Umbilical cord (tissue), 2 donors: Measurements from ENCODE around the gene RRP36. TPM values are rescaled to one million over a fixed set of nuclear protein-coding genes. Genes with fewer than 3 reads are reported as not detected.
"Not testable (repeated sequence)": the region's sequence is repeated elsewhere in the genome, so short reads cannot be mapped to it uniquely, and the experiment has no call there.

Experiments used
- DNase-seq: peaks from one replicate; pipeline ENCODE4 v3.0.0-alpha.2; 2015; ENCODE audit warnings: low spot score
- total RNA-seq: library from RNA; depleted of rRNA; stranded (reverse); fragments of >200 nt; gene quantifications from one replicate; pipeline ENCODE4 v1.2.3, GENCODE V29; 2014; ENCODE audit warnings: low replicate concordance; ENCODE audit not compliant: insufficient read depth

Gene RRP36
- total RNA-seq, 1 donor from 2014 or later: 26.2 TPM

- DNase-seq: no peak
Measured at GRCh38 chr6:43037706-43038105, 16.3 kb downstream of the RRP36 start.

DNA sequence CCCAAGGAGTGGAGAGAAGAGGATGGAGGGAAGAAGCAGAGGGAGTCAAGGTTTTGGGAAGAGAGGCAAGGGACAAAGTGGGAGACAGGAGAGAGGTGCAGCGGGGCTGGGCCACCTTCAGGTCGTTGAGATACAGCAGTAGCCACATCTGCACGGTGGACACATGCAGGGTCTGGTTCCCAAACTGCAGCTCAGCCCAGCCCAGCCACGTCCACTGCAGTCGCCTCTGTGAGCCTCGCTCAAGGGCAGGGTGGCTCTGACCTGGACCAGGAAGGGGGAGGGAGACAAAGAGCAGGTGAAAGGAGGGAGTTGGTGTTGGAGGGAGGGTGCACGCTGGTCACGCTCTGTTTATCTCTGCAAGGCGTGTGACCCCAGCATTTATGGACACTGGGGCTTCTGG, 17.3 kb downstream of the RRP36 start:
- no peak for DNase-seq

- DNase-seq: no peak
Measured at GRCh38 chr6:43040542-43041257, 19.3 kb downstream of the RRP36 start.

DNA sequence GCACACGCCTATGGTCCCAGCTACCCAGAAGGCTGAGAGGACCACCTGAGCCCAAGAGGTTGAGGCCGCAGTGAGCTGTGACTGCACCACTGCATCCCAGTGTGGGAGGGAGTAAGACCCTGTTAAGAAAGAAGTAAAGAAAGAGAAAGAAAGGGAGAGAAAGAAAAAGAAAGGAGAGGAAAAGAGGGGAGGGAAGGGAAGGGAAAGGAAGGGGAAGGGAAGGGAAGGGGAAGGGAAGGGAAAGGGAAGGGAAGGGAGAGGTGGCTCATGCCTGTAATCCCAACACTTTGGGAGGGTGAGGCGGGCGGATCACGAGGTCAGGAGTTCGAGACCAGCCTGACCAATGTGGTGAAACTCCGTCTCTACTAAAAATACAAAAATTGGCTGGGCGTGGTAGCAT, 20.1 kb downstream of the RRP36 start:
- DNase-seq: not testable (repeated sequence)

DNA sequence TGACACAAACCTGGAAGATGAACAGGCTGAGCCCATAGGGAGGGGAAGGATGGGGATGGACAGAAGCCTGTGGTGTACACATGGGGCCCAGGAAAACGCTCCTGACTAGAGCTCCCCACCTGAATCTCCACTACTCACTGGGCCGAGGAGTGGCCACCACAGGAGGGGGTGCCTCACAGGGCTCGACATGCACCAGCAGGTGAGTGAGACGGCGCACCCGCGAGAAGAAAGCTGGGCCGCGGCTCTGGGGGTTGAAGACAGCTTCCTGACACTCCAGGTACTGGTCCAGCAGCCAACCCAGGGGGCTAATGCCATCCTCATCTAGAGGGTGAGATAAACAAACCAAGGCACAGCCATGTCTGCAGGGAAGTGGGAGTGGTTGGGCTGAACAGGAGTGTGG, 21.9 kb downstream of the RRP36 start:
- no peak for DNase-seq

GRCh38 chr6:43045371-43045930, 24.0 kb downstream of the RRP36 start:
- DNase-seq: no peak

DNA sequence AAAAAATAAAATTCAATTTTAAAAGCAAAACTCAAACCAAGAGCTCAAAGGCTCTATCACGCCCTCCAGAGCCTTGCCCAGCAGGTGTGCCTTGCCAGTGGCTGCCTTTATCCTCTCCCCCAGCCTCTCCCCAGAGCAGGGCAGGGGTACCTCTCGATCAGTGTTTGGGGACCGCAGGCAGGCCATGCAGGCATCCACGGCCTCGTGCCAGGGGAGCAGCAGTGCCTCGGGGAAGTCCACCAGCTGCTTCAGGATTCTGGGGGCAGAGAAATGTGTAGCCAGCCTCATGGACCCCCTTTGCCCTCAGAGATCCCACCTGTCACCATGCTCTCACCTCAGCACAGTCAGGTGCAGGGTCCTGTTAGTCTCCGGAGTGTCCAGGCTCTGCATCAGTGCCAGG, 26.6 kb downstream of the RRP36 start:
- no peak for DNase-seq

- DNase-seq: no peak
Measured at GRCh38 chr6:43050981-43051380, 29.6 kb downstream of the RRP36 start.

DNA sequence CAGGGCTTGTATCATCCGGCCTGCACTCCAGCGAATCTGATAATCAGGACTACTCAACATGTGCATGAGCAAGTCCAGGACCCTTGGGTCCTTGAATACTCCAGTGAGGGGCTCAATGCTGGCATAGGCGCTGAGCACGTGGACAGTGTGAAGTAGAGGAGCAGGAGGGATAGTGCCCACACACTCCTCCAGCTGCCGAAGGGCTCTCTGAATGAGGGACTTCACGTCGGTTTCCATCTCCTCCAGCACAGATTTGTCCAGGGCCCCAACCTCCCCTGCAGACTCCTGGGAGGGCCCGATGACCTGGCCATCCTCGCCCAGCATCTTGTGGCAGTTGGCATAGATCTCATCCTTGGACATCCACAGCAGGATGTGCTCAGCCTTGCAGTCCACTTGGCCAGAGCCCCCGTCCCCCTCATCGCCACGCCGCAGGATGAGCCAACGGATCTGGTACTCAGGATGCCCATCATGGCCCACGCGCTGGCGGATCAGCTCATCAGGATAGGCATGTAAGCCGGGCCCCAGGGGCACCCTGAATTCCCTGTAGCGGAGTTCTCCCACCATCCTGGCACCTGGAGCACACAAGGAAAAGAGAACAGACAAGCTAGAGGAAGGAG, 30.9 kb downstream of the RRP36 start:
- peak; percentile 37 for DNase-seq

DNA sequence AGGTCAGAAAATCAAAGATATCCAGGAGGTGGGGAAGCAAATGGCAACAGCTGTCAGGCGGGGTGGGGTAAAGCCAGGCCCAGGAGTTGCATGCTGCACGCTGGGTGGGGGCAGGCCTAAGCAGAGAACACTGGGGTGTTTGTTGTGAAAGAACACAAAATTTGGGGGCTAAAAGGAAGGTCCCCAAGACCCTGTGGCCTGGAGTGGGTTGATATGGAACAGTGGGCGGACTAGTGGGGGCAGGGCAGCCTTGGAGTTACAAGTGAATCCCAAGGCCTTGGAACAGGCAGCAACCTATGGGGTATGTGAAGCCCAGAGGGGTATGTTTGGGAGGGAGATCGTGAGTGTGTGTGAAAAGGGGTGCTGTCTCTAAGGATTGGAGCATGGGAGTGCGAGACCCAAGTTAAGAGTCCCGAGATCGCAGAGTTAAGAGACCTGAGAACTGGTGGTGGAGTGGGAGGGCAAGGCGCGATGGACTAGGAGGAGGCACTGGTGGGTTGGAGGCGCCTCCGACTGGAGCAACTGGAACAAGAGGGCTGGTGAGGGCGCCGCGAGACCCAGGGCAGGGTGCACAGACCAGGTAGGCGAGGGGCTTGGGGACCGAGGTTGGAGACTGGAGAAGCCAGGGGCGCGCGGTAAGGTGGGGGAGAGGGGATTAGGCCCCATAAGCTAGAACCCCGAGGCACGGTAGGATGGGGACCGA, 31.6 kb downstream of the RRP36 start:
- peak; percentile 57 for DNase-seq

GRCh38 chr6:43053545-43054205, 32.3 kb downstream of the RRP36 start, which contains the start of gene CUL7:
TSS of gene CUL7 (minus strand) at chr6:43053851. CDS start at chr6:43052788, 1,063 bp downstream.
- DNase-seq: peak; percentile 99

DNA sequence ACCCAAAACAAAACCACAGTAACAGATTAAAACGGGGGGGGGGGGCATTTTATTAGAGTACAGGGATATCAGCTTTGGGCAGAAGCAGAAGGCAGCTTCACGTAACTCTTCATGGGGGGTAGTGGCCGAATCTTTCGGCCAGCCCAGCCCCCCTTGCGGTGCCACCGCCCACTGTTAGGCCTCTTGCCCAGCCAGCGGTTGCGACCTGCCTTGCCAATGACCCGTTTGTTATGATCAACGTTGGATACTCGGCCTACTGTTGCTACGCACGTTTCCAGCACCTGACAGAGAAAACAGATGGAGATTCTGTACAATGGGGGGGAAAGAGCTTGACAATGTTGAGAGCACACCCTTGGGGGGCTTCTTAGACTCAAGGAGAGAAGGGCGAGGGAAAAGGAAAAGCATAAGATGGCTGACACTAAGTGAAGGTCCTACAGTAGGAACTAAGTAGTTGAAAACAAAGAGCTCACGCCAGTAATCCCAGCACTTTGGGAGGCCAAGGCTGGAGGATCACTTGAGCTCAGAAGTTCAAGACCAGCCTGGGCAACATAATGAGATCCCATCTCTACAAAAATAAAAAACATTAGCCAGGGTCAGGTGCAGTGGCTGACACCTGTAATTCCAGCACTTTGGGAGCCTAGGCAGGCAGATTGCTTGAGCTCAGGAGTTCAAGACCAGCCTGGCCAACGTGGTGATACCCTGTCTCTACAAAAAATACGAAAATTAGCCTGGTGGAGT, 33.0 kb downstream of the RRP36 start:
- no peak for DNase-seq

- no peak for DNase-seq
Measured at GRCh38 chr6:43055966-43056365, 34.5 kb downstream of the RRP36 start.

DNA sequence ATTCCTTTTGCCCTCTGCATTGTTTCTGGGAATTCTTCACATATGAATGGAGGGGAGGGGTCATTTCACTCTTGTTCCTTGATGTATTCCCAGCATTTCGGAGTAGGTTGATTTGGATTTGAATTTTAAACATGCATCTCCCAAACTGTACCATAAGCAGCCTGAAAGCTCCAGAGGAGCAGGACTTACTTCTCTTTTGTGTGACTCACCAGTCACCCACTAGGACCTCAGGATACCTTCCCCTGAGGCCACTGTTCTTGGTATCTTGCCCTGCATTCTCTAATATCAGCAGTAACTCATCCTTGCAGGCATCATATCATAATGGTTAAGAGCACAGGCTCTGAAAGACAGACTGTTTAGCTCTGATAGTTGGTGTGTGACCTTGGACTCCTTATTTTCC, 37.1 kb downstream of the RRP36 start:
- no peak for DNase-seq

DNA sequence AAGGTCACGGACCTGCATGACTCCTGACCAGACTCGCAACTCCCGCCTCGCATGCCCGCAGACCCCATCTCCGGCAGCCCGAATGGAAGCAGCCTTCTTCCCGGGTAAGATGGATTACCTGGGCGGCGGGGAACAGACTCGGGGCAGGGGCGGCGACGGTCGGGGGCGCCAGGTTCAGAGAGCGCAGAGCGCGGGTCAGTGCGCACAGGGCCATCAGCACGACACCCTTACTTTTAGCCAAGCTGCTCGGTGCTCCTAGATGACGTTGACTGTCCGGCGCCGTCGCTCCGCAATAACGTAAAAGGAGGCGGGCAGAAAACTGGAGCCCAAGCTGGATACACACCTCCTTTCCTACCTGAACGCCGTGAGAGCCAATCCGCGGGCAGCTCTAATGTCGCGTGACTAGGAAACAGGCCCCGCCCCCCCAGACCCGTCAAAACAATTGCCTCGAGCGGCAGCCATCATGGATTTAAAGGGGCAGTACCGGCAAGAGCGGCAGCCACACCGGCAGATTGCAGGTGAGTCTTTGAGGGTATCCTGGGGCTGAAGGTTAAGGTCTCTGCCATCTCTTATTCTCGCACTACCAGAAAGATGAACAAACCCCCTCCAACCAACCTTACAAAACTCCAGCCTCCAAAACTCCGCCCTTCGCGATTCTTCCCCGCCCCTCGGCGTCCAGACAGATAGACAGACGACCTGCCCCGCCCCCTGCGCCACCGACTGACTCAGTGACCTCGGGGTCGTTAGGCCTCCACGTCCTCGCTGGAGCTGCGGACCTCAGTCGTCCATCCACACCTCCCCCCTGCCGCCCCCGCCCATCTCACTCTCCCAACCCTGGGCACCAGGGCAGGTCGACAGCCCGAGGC, 38.0 kb downstream of the RRP36 start, which contains the start of the genes KLC4 and MRPL2:
TSS of gene KLC4 (plus strand) at position 464 of the 866 bp plus-strand sequence. CDS start 1,705 bp downstream, outside the sequence.
TSS of gene MRPL2 (minus strand) at position 267 of the 866 bp plus-strand sequence. CDS start at position 214, 53 bp downstream.
- DNase-seq: peak; percentile 99

- DNase-seq: peak; percentile 25
Measured at GRCh38 chr6:43060034-43060754, 38.8 kb downstream of the RRP36 start.

DNA sequence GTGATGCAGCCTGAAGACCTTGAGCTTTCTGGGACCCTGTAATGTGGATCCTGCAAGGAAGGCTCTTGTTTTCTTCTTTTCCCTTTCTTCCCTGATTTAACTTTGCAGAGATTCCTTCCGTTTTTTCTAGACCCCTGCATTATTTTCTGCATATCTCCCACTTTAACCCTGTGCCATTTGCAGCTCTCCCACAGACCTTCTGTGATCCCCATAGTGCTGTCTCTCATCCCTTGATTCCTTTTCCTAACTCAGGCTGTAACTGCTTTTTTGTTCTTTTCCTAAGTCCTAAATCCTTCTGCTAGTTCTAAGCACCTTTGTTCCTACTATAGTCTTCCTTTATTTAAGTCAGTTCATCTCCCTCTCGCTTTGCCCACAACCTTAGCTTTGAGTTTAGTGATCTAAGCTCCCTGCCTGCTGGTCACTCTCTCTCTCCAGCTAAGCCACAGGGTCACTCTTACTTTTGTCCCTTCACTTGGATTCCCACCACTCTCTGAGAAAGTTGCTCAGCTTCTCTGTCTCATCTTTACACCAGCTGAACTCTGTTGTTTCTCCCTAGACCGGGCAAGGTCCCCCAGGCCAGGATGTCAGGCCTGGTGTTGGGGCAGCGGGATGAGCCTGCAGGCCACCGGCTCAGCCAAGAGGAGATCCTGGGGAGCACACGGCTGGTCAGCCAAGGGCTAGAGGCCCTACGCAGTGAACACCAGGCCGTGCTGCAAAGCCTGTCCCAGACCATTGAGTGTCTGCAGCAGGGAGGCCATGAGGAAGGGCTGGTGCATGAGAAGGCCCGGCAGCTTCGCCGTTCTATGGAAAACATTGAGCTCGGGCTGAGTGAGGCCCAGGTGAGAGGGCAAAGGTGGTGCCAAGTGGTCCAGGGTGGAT, 39.6 kb downstream of the RRP36 start:
- no peak for DNase-seq

DNA sequence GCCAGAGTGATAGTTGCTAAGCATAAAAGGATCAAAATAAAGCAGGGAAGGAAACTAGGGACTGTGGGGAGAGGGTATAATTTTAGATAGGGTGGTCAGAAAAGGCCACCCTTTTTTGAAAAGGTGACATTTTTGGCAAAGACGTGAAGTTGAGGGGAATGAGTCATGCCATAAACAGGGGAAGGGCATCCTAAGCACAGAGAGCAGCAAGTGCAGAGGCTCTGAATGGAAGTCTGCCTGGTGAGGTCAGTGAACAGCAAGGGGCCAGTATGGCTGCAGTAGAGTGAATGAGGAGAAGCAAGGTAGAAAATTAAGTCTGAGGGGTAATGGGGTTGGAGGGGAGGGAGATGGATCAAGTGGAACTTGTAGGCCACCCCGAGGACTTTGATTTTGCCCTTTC, 40.4 kb downstream of the RRP36 start:
- no peak for DNase-seq
